ENCODE data around the gene DLK1. TPM values are rescaled to one million over a fixed set of nuclear protein-coding genes. Genes with fewer than 3 reads are reported as not detected.

DLK1 gene
- total RNA-seq, 2 experiments from 2014 or later: not detected

GRCh38 chr14:100769035-100769939, 42.6 kb downstream of the DLK1 start:
- Histone ChIP-seq H4K20me1 (ENCODE audit: insufficient read depth, low read length) (no peaks in the 10 kb centered on the region), H2AFZ (ENCODE audit: low read length) (no peak overlapping the region), H3K36me3 (ENCODE audit: insufficient read depth, low read length) (no peaks in the 10 kb centered on the region), H3K9me3 (ENCODE audit: low read length) (no peaks in the 10 kb centered on the region), H3K9me2 (ENCODE audit: insufficient read depth, low read length) (no peaks in the 10 kb centered on the region), H3K4me2 (ENCODE audit: low read length) (no peak overlapping the region), H3K27ac (ENCODE audit: low read depth, low read length, poor library complexity, severe bottlenecking) (no peak overlapping the region), H3K4me1 (ENCODE audit: insufficient read depth, low read length, poor library complexity, severe bottlenecking) (no peaks in the 10 kb centered on the region), H3K4me3 (ENCODE audit: low read depth, low read length, poor library complexity, severe bottlenecking) (no peak overlapping the region), H3K79me2 (ENCODE audit: insufficient read depth, low read depth, low read length) (no peaks in the 10 kb centered on the region)
- no TSS peak for BruUV-seq (replicated peaks)
- no peak for DNase-seq (ENCODE audit: low spot score)
- intact Hi-C loops (cut with micrococcal nuclease; ENCODE audit: unreplicated experiment): no loop called here
- CTCF ChIA-PET (ENCODE audit: unreplicated experiment): no interaction called here
- no peak for TF ChIP-seq CTCF (conservative IDR thresholded peaks at IDR 0.05; ENCODE audit: low read length)
- no peak for TF ChIP-seq EZH2phosphoT487 (IDR thresholded peaks at IDR 0.05; ENCODE audit: borderline replicate concordance, low read depth, low read length)
- POLR2A ChIA-PET: no interaction called here

- Histone ChIP-seq H3K27ac (ENCODE audit: low read depth, low read length, poor library complexity, severe bottlenecking) (no peak overlapping the region), H3K9me3 (ENCODE audit: low read length) (no peaks in the 10 kb centered on the region), H3K4me2 (ENCODE audit: low read length) (no peak overlapping the region), H3K36me3 (ENCODE audit: insufficient read depth, low read length) (no peaks in the 10 kb centered on the region), H4K20me1 (ENCODE audit: insufficient read depth, low read length) (no peaks in the 10 kb centered on the region), H3K79me2 (ENCODE audit: insufficient read depth, low read depth, low read length) (no peaks in the 10 kb centered on the region), H3K4me3 (ENCODE audit: low read depth, low read length, poor library complexity, severe bottlenecking) (no peak overlapping the region), H3K4me1 (ENCODE audit: insufficient read depth, low read length, poor library complexity, severe bottlenecking) (no peaks in the 10 kb centered on the region), H3K9me2 (ENCODE audit: insufficient read depth, low read length) (no peaks in the 10 kb centered on the region), H2AFZ (ENCODE audit: low read length) (no peak overlapping the region)
- intact Hi-C loops (cut with micrococcal nuclease; ENCODE audit: unreplicated experiment): no loop called here
- no peak for DNase-seq (ENCODE audit: low spot score)
- ChIA-PET POLR2A (no interaction called here), CTCF (ENCODE audit: unreplicated experiment) (no interaction called here)
- TF ChIP-seq EZH2phosphoT487 (IDR thresholded peaks at IDR 0.05; ENCODE audit: borderline replicate concordance, low read depth, low read length) (no peak), CTCF (conservative IDR thresholded peaks at IDR 0.05; ENCODE audit: low read length) (no peak)
- BruUV-seq (replicated peaks): no TSS peak
Measured at GRCh38 chr14:100770046-100770445, 43.4 kb downstream of the DLK1 start.

GRCh38 chr14:100770605-100771120, 44.0 kb downstream of the DLK1 start:
- H3K36me3 ChIP-seq (ENCODE audit: insufficient read depth, low read length): no peaks in the 10 kb centered on the region
- no TSS peak for BruUV-seq (replicated peaks)
- TF ChIP-seq EZH2phosphoT487 (IDR thresholded peaks at IDR 0.05; ENCODE audit: borderline replicate concordance, low read depth, low read length) (no peak), CTCF (conservative IDR thresholded peaks at IDR 0.05; ENCODE audit: low read length) (no peak)
- ChIA-PET POLR2A (no interaction called here), CTCF (ENCODE audit: unreplicated experiment) (no interaction called here)
- no peak overlapping the region for H3K27ac ChIP-seq (ENCODE audit: low read depth, low read length, poor library complexity, severe bottlenecking)
- no peak overlapping the region for H2AFZ ChIP-seq (ENCODE audit: low read length)
- no peaks in the 10 kb centered on the region for H3K9me2 ChIP-seq (ENCODE audit: insufficient read depth, low read length)
- H3K79me2 ChIP-seq (ENCODE audit: insufficient read depth, low read depth, low read length): no peaks in the 10 kb centered on the region
- no peaks in the 10 kb centered on the region for H4K20me1 ChIP-seq (ENCODE audit: insufficient read depth, low read length)
- no peaks in the 10 kb centered on the region for H3K4me1 ChIP-seq (ENCODE audit: insufficient read depth, low read length, poor library complexity, severe bottlenecking)
- intact Hi-C loops (cut with micrococcal nuclease; ENCODE audit: unreplicated experiment): no loop called here
- H3K4me2 ChIP-seq (ENCODE audit: low read length): no peak overlapping the region
- H3K9me3 ChIP-seq (ENCODE audit: low read length): no peaks in the 10 kb centered on the region
- no peak overlapping the region for H3K4me3 ChIP-seq (ENCODE audit: low read depth, low read length, poor library complexity, severe bottlenecking)
- no peak for DNase-seq (ENCODE audit: low spot score)

Data from OCI-LY7 (cell line).